Hypothalamus (tissue), 51 donors: ENCODE results near the gene KRT27.

Experiments used
- DNase-seq, 51 donors: peaks; one replicate each; lab custom pipeline; 2025; lab: John Stamatoyannopoulos, UW

KRT27 gene

DNA sequence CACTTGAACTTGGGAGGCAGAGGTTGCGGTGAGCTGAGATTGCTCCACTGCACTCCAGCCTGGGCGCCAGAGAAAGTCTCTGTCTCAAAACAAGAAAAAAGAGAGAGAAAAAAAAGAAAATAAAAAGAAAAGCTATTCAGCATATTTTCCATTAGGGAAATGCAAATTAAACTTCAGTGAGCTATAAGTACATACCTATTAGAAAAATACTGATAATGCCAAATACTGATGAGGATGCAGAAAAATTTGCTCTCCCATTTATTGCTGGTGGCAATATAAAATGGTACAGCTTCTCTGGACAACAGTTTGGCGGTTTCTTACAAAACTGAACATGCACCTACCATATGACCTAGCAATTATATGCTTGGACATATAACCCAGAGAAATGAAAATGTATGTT, 30.3 kb upstream of the KRT27 start:
- no peak for DNase-seq

DNA sequence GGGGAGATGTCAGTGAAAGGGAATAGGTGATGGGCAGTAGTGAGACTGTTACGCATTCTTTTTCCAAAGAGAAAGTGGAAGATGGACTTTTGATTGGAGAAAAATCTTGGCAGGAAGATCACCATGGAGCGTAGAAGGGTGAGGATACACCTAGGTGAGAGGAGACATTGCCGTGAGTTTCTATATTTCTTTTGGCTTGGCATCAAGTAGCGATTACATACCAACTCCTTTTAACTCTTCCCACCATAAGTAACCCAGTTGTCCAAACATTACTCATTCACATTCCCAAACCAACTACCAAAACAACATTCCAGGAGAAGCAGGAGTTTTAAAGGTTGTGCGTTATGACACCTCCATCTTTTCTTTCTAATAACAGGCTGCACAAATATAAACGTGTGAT, 28.1 kb upstream of the KRT27 start:
- DNase-seq = no peak

DNA sequence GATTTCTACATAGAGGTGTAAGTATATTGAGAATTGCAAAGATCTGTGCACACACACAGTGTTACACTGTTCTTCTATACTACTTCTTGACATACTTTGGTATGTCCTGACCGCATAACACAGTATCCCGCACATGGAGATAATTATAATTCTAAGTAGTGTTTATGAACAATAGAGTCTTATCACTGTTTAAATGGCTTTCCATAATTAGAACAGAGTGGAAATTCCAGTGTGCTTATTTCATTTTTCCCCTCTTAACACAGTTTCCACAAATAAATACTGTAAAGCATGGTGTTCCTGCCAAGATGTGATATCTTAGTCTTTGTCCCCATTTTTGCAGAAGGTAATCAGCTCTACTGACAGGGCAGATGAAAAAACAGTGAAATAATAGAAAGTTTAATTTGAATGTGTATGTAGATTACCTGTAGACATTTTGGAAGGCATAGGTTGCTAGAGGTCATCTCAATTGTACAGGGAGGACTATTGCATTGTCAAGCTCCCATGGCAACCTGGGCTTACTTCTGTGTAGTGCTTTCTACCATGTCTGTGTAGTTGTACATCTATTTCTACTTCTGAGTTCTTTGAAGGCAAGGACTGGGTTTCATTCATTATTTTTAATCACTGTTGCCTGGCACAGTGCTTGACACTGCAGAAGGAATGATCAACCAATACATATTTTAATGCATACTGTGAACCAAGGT, 27.5 kb upstream of the KRT27 start:
- no peak for DNase-seq

DNA sequence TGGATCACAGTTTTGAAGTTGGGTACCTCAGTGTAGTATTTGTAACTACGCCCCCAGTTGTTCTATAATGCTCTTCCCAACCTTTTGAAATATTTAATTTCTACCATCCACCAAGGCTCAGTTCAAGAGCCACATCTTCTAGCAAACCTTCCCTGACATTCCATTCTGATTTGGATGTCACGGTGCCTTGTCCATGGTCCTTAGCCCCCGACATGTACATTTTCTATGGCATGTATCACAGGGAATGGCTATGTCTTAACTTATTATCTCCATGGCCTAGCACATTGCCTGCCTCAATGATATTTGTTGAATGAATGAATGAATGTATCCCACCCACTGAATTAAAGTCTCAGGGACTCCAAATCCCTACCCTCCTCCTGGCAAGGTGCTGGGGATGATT, 23.8 kb upstream of the KRT27 start:
- DNase-seq = no peak

DNA sequence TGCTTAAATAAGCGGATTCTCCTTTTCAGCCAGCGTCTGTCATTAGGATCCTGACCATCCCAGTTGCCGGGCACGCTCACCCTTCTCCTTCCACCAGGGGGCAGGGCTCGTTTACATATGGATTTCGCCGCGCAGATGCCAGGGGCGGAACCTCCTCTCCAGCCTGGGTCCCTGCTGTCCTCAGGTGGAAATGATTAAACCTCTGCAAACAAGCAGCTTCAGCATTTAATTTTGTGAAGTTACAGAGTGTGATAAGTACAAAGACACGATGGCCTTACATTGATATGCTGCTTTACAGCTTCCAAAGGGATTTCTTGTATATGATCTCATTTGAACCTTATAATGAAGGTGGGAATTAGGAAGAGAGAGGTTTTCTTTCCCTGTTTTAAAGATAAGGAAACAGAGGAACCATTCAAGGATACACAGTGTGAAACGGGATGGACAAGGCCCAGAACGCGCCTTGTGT, 21.3 kb upstream of the KRT27 start:
- DNase-seq = peak in 33 of 51 donors; percentile 0 to 58 (median 17)

DNA sequence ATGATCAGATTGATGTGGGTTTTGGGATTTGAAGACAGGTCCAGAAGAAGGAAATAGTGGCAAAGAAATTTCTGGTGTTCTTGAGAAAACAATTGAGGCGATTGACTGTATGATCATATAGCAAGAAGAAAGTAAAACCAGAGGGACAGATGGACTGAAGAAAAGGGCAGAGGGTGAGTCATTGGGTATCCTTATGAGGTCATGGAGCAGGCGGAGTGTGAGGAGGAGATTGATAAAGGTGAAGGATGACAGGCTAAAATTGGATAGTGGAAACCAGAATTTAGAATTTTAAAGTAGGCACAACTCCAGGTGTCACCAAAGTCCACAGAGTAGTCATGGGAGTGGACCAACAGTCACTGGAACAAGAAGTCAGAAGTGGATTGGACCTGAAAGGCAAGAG, 18.8 kb upstream of the KRT27 start:
- no peak for DNase-seq

DNA sequence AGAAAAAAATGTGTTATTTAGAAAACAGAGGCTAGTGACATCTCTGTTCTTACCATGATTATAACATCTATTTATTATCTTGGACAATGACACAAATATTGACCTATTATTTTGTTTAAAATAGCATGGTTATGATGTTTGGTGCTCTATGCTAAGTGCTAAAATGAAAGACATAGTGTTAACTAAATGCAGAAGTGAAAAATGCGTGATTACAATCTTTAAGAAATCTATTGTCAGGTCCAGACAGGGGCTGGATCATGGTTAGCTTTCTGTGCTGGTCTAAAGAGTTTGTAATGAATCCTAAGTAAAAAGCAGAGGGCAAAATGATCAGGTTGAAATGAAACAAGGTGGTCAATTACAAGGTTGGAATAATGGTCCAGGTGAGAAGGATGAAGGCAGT, 18.0 kb upstream of the KRT27 start:
- no peak for DNase-seq

DNA sequence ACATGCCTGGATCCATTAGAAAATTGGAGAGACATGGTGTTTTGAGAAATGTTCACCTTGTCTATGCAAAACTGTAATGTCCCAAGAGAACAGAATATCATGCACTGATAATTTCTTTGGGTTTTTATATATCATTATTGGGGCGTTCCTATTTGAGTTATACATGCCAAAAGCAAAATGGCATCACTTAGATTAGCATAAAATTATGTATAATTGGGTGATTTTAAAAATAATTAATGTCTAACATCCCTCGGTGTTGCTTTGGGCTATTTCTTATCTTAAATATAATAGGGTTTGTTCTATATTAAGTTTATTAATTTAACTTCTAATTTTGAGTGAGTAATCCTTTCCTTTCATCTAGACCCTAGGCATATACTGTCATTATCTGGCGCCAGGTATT, 17.5 kb upstream of the KRT27 start, which contains the start of gene KRT28:
KRT28 (minus strand) TSS at position 101 of the 400 bp plus-strand sequence; CDS start at position 35, 66 bp downstream.
- no peak for DNase-seq

DNA sequence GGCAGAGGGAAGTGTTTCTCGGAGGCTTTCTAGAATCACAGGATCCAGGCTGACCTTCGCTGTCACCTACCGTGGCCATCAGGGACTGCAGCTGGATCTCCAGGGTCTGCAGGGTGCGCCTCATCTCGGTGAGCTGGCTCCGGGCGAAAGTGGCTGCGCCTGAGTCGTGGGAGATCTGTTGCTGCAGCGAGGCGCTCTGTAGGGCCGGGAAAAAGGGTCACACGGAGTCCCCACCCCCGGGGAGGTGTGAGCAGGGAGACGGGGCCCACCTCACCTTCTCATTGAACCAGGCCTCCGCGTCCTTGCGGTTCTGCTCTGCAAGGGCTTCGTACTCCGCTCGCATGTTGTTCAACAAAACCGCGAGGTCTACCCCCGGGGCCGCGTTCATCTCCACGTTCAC, 14.5 kb upstream of the KRT27 start:
- no peak for DNase-seq

DNA sequence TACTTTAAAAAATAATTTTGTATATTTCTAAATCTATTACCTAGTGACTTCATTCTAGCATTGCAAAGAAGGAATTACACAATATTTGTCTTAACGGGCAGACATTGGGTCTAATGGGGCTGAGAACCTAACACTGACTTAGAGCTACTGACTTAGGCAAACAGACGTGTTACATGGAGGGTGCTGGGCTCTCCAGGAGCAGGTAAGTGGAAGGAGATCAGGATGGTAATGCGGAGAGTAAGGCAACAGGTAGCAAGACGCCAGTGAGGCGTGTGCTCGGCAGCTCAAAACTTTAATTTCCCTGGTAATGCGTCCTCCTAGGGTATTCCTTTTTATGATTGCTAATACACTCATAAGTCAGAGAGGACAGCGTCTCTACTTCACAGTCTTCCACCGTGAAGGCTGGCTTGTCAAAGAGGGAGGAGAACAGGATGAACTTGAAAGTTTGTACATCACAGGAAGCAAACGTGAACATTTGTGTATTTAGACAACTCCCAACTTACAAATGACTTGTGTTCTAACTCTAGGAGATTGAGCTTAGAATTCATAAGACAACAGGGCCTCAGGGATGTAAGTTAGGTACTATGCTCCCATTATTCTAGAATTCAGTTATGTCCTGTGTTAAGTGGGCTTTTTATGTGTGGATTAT, 12.8 kb upstream of the KRT27 start:
- DNase-seq = no peak

DNA sequence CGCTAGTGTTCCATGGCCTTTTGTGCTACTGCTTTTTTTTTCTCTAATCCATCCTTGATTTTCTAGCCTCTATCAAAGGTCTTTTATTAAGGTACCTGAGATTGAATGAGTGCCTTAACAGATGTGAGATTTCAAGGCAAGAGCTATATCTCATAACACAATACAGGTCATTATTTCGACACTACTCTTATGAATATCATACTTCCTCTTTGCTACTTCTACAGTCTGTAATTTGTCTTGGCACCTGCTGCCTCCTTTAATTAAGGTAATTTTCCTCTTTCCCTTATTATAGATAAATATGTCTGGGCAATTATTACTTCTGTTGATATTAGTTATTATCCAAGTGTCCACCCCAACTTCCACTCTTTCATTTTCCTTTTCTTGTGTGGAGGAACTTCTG, 12.1 kb upstream of the KRT27 start:
- DNase-seq = no peak

DNA sequence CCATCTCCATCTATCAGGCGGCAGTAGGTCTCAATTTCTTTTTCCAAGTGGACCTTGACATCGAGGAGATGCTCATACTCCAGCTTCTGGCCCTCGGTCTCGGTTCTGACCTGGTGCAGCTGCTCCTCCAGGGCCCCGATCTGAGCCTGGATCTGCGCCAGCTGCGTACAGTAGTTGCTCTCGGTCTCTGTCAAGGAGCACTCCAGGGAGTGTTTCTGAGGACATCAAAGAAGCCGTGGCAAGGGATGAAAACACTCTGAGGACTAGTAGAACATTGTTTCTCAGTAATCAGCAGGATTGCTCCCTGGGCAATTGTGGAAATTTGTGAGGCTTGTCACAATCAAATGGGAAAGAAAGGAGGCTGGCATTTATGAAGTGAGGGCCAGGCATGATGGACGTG, 11.5 kb upstream of the KRT27 start:
- no peak for DNase-seq

DNA sequence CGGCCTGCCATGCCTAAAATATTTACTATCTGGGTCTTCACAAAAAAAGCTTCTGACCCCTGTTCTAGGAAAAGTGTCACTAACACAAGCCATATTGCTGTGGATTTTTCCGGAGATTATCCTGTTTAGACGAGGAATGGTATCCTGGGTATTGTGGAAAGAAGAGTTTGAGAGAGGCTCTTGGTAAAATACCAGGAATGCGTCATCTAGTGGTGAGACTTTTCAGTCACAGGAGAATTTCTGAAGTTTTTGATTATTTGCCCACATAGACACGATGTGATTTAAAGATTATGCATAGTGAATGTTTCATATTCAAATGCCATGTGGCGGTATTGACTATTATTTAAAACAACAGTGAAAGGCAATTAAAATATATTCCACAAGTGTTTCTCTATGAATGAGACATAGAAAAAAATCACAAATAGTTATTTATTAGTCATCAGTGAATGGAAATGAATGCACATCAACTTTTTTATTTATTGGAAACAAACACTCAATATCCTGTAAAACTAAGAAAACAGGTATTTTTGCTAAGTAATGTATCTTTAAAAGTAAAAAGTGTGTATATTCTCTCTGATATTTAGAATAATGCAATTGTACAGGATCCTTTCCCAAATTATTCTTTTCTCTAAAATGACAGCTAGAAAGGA, 9.6 kb upstream of the KRT27 start:
- DNase-seq = peak in 1 of 51 donors; percentile 1

DNA sequence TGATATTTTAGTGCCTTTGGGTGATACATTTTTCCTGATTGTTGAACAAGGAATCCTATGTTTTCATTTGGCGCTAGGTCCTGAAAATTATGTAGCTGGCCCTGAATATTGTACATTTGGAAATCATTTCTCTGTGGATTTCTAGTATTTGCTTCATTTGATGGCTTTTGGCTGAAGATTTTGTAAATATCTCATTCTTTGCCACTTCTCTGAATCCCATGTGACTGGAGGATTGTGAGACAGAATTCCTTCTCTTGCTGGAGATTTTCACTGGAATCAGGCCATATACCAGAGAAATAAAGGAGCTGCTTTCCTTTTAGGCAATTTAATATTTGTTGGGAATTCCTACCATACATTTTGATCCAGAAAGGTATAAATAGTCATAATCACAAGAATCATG, 8.8 kb upstream of the KRT27 start:
- no peak for DNase-seq

DNA sequence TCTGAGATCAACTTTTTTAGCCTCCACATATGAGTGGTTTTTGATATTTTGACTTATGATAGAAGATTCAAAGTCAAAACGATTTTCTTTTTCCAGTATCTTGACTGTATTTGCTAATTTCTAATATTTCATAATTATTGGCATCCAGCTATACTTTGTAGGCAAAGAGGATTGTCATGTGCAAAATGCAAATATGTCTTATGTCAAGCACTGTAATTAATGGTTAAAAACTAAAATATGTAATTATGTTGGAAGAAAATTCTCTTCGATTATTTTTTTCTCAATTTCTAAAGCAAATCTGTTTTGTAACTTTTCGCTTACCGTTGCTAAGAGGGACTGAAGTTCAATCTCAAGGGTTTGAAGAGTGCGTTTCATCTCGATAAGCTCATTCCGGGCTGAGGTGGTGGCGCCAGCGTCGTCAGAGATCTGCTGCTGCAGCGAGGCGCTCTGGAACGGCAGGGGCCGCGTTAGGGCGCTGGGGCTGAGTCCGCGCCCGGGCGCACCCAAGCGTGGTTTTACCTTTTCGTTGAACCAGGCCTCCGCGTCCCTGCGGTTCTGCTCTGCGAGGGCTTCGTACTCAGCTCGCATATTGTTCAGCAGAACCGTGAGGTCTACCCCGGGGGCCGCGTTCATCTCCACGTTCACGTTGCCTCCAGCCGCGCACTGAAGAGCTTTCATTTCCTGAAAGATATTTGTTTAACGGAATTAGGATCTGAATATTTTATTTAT, 3.0 kb downstream of the KRT27 start:
- no peak for DNase-seq

DNA sequence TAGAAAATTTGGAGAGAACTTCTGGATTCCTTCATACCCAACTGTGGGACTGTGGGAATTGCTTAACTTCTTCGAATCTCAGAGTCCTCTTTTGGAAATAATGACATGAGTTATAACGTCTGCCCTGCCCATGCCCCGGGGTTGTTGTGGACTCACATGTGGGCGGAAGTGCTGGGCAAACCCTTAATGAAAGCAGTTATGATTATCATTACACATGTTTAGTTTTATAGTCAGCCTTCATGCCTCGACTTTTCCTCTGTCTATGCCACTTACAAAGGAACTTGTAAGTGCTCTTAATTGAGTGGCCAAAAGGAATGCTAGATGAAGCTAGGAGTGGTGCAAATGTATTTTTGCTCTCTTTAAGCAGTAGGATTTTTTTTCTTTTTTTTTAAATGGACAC, 3.9 kb downstream of the KRT27 start:
- DNase-seq = no peak

DNA sequence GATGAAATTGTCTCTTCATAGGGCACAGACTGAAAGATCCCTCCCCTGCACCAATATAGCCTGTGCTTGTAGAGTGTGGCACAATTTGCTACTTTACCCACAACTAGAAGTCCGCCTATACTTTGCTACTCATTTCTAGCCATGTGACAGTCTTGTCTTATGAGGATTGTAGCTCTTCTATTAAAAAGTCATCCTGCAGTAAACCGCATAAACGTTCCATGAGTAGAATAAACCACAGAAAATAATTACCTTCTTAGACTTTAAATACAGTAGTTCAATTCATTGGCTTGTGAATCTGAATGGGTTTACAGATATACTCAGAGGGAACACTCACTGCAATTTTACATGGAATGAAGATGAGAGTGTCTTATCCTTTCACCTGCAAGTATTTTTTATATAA, 4.4 kb downstream of the KRT27 start:
- DNase-seq = no peak

DNA sequence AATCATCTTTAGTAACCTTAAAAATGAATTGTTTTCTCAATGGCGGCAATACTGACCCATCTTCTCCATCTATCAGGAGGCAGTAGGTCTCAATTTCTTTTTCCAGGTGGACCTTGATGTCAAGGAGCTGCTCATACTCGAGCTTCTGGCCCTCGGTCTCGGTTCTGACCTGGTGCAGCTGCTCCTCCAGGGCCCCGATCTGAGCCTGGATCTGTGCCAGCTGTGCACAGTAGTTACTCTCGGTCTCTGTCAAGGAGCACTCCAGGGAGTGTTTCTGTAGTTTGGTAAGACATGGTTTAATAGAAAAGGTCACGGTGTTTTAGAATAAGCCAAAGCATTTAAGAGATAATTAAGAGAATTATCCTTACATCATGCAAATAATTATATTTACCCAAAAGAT, 4.9 kb downstream of the KRT27 start:
- no peak for DNase-seq

DNA sequence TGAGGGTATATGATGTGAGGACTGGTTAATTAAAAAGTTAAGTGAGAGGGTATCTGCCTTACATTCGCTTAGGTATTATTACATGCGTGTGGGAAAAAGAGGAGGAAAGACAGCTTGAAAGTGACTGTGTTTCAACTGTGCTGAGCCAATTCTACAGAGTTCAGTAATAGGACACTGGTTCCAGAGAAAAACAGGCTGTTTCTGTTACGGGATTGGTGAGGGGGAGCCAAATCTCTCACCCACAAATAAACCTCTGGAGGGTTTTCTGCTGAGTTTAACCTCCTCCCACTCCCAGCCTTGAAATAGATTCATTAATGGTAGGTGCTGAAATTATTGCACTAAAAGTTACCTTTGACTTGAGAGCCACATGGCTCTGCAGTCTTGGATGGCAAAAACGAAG, 6.4 kb downstream of the KRT27 start:
- DNase-seq = no peak

DNA sequence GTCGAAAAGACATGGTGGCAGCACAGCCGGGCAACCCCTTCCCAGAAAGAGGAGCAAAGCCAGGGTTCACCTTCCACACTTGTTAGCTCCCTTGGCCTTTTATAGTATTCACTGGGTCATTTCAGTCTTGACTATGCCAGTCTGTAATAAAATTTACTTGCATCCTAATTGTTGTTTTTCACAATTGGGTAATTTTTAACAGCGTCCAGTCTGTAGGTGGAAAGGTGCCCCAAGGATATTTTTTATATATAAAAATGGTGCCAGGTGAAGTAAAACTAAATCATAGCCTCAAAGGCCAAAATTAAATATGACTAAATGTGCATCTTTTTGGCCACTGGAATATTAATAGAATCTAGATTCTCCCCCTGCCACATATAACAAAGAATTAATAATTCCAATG, 10.2 kb downstream of the KRT27 start, which contains the start of gene KRT26:
KRT26 (minus strand) TSS at position 101 of the 400 bp plus-strand sequence; CDS start at position 13, 88 bp downstream.
- DNase-seq = no peak

DNA sequence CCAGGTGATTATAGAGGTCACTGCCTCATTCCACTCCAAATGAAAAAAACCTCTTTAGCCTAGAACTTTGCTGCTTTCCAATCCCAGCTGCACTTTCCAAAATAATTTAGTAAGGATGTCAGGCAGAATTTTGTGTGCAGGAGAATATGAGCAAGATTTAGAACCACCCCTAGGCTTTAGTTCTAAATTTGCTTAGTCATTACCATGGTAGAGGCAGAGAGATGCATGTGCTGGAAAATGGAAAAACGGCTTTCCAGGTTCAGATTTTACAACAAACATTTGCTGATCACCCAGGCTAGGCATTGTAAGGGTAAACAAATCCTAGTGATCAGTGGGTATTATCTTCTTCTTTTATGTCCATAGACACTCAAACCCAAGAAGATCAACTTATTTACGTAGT, 16.7 kb downstream of the KRT27 start:
- no peak for DNase-seq
